CD4-positive, alpha-beta T cell treated with Interleukin-17A for 4 hours (primary cell): ENCODE data around the gene DNAH8.
A peak's percentile ranks its signal among the peaks of the same experiment; 100 is the strongest.

ENCODE experiments used
- DNase-seq: peaks from one replicate; pipeline ENCODE4 v3.0.0-alpha.2; 2020; ENCODE audit warnings: mixed read lengths

Gene DNAH8

DNA sequence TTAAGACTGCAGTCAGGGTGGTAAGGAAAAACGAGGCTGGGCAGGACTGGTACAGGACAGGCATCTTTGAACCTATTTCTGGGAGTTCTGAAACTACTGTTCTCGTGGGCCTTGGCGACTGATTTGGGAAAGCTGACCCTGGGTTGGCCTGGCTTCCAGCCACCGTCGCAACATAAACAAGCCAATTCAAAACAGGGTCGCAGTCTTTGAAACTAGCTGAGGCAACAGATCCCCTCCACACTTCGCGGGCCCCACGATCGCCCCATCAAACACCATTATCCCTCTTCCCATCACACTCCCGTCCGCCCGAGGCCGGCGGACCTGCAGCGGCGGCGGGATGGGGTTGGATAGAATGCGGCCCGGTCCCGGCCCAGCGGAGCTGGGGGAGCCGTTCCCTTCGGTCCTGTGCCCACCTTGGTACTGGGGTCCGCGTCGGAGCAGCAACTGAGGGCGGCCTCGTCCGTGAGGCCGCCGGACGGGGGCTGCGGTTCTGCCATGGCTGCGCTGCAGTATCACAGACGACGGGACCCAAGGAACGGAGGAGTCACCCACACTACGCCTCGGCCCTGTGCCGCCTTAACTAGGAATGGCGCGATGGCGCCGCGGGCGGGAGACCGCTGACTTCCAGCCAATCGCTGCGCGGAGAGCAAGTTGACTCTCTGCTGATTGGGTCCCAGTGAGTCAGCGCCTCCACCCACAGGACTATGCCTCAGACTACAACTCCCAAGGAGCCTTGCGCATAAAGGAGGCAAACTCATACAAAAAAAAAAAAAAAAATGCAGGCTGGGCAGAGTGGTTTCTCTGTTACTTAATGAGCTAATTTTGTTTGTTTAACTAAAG, 12.3 kb upstream of the DNAH8 start, which contains the start of gene GLO1:
TSS of gene GLO1 (minus strand) at position 588 of the 840 bp plus-strand sequence. CDS start at position 497, 91 bp downstream.
- DNase-seq, result peak; percentile 96

DNA sequence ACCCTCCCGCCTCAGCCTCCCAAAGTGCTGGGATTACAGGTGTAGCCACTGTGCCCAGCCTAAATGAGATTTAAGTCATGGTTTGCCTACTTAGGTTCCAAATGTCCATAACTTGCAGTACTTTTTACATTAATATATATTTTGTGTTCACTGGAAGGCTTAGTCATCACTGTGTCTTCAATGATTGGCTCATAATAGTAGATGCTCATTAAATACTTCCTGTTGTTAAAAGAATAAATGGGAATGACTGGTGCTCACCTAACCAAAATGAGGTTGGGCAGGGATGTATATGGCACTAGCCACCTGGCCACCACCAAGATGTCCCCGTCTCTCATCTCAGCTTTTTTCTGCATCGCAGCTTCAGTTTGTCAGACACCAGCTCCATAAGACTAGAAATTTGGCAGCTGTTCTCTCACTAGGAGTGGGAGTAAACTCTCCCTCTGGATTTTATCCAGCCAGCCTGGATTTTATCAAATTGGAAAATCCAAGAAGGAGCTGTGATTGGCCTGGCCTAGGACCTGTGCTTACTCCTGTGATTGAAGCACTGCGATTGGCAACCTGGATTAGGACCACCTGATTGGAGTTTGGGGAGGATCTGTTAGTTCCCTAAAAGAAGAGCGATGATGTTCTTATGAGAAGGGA, 11.0 kb upstream of the DNAH8 start:
- DNase-seq, result no peak

DNA sequence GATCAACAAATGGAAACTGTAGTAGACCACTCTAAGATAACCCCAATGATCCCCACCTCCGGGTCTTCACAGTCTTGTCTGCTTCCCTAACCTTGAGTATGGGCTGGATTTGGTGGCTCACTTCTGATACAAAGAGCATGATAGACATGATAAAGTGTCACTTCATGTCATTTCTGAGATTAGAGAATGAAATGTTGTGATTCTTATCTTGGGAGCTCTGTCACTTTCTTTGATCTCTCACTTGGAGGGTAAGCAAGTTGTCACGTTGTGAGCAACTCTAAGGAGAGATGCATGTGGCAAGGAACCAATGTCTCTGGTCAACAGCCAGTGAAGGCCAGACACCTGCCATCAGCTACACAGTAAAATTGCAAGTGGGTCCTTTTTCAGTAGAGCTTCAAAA, 9.2 kb upstream of the DNAH8 start:
- no peak for DNase-seq

DNA sequence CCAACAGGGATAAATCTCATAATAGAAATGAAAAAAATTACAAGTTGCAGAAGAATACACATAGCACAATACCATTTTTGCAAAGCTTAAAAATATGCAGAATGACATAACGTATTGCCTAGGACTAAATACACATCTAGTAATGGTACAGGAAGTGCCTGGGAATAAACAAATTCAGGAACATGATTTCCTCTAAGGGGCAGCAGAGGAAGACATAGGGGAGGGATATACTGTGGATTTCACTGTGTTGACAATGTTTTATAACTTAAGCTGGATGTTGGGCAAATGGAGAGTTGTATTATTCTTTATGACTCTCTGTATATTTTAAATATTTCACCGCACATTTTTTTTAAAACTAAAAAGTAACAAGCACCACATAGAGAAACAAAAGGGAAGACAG, 6.6 kb upstream of the DNAH8 start:
- DNase-seq, result no peak

DNA sequence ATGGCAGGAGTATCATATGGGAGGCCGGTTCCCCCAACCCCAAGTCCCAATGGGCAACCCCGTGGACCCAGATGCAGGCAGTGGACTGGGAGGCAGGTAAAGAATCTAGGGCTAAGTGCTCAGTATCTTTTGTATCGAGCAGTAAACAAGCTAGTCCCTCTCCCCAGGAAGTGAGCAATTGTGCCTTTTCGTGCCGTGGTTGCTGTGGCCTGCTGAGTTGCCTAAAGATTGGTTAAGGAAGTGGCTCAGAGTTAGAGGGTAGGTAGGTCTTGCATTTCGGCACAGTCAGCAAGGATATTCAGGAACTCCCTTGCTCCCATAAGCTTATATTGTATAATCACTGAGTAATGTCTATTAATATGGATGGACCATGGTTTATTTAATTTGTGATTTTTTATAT, 1.3 kb upstream of the DNAH8 start:
- DNase-seq, result peak; percentile 64

DNA sequence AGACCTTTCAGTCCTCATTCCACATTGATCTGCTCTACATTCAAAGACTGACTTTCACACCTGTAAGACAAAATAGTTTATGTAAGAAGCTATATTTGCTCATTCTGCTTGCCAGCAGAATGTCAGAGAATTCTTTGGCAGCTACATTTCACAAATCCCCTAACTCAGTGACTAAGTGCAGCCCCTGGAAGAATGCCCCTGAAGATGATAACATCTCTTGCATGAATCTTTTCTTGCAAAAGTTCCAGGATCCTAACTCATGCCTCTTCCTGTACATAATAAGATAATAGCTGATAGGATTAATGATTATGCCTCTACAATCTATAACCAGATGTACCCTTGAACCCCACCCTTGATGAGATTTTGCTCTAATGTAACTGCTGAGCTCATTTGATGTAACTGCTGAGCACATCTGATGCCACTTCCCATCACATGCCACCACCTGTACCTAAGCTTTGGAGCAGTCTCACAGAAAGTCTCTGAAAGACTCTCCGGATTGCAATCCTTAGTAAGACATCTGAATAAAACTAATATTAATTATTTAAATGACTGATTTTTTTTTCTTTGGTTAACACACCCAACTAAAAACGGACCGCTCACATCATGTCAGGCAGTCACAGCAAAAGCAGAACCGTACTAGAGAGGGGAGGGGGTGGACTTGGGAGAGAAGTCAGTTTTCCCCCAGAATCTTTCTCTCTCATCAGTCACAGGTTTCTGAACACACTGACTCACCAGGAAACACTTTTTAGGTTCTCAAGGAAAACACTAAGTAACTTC, 684 bp upstream of the DNAH8 start:
- DNase-seq, result no peak

DNA sequence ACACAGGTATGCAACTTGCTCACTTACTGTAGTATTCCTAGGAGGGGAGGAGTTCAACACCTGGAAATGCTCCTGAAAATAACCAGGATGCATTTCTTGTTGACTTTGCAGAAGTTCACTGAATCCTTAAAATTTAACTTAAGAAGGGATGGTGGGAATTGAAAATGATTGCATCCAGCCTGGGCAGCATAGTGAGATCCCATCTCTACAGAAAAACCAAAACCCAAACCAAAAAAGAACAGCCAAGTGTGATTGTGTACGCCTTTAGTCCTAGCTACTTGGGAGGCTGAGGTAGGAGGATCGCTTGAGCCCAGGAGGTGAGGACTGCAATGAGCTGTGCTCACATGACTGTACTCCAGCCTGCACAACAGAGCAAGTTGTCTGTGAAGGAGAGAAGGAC, 1.7 kb downstream of the DNAH8 start:
- DNase-seq, result no peak

DNA sequence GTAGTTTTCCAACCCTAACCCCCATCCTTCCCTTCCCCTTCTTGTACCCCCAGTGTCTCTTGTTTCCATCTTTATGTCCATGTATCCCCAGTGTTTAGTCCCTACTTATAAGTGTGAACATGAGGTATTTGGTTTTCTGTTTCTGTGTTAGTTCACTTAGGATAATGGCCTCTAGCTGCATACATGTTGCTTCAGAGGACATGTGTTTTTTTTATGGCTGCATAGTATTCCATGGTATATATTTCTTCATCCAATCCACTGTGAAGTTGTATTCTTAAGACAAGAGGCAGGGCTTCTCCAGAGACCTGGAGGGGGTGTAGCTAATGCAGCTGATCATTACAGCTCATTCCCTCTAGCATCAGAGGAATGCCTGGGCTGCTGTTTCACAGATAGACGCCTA, 4.2 kb downstream of the DNAH8 start:
- DNase-seq, result no peak

DNA sequence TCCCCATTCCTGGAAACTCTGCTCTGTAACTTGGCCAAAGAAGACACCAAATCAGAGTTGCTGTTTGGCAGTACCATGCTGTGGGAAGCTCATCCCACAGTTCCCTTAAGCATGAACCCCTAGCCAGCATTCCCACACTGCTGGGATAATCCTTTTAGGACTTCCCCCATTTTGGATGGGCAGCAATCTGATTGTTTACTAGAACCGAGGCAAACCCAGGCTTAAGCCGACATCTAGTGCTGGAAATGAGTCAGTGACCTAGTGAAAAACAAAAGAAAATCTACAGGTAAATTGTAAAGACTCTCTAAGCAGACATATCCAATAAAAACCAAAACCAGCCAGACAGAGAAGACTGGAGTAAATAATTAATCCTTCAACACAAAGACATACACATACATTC, 5.2 kb downstream of the DNAH8 start:
- no peak for DNase-seq

DNA sequence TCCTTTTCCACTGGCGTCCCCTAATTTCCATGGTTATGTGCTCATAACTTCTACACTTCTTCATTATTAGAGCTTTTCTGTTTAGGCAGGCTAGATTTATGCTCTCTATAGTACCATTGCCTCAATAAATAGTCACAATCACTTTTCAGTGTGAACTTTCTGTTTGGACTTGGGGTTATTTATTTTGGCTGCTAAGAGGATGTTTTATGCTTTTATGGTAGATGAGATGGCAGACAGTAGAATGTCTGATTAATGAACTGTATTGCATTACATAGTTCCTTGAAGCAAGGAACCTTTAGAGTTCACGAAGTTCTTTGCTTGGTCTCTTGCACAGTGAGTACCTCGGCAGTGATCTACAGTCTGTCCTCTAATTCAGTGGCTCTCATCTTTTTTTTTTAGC, 6.9 kb downstream of the DNAH8 start:
- DNase-seq, result no peak

DNA sequence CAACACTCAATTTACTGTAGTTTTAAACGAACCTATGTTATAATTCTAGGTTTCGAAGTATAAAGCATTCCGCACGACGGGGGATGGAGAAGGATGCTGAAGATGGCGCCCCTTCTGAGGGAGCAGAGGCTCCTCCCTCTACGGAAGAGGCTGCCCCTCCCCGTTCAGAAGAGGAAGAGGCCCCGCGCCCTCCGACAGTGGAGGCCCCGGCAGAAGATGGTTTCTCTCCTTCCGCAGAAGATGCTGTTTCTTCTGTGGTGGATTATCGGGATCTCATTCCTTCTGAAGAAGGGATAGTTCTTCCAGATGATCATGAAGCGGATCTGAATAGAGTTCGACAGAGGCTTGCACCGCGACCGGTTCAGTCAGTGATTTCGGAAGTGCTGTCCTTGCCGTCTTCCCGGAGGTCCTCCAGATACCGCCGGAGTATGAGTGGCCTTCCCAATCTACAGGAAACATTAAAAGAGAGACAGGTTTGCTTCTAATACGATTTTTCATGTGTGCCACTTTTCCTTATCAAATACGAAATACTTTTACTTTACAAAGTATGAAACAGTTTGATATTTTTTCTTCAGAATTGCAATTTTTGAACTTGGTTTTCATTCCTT, 7.7 kb downstream of the DNAH8 start:
- DNase-seq, result no peak

DNA sequence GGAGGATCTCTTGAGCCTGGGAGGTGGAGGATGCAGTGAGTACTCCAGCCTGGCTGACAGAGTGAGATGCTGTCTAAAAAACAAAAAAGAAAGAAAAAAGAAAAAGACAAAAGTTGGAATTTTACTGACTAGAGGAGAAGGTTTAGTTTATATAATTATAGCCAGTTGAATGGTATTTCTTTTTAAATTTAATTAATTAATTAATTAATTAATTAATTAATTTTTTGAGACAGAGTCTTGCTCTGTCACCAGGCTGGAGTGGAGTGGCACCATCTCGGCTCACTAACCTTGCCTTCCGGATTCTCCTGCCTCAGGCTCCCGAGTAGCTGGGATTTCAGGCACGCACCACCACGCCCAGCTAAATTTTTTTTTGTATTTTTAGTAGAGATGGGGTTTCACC, 8.7 kb downstream of the DNAH8 start:
- DNase-seq, result no peak

DNA sequence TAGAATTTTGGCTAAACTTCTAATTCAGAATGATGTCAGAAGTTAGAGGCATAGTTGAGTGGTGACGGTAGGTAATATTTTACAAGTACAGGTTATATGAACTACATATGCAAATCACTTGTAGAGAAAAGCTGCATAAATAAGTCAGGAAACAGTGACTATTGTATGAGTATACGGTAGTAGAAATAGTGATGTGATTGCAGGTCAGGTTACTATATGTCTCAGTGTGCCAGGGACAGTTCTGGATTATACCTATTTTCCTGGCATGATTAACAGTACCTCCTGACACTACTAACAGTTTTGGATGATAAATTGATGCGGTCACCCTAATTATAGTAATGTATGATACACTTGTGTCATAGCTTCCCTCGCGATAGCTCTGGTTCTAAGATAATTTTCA, 9.2 kb downstream of the DNAH8 start:
- no peak for DNase-seq

DNA sequence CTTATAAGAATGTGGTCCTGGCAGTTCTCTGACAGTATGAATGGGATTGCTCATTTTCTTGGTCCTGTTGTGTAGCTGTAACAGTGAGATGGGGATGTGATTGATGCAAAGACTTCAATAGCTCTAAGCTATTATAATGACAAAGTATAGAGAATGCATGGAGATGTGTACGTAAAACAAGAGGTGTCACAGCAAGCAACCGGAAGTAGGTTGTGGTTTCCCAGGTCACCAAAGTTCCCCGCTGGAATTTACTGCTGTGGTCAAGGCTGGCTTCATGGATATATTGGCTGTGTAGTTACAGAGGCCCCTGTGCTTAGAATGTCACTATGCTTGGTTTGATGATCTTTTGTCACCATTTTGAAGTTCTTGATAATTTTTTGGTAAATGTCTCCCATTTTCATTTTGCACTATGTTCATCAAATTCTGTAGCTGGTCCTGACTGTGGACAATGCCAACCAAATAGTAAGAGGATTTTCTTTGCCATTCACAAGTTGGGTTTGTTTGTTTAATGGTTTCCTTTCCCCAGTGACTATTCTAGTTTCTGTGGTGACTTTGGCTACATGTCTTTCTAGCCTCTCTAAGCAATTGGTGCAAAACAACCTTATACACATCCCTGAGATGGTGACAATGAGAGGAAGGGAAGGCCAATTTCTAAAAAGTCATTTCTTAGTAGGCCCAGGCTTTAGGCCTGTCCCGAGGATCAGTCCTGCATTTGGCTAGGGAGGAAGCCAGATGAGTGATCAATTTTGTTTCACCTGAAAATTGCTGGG, 10.5 kb downstream of the DNAH8 start:
- DNase-seq, result no peak

DNA sequence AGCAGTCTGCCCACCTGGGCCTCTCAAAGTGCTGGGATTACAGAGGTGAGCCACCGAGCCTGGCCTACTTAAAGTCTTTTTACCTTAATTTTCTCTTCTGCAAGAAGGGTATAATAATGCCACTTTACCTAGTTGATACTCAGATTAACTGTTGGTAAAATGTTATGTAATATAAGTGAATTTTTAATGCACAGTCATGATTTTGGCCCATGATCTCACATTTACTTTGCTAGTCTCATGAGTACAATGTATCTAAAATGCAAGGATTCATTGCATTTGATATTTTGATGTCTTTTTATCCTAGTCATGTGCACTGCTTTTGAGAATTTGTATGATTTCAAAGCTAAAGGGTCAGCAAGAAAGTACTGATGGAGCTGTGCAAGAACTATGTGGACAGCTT, 13.1 kb downstream of the DNAH8 start:
- DNase-seq, result no peak

DNA sequence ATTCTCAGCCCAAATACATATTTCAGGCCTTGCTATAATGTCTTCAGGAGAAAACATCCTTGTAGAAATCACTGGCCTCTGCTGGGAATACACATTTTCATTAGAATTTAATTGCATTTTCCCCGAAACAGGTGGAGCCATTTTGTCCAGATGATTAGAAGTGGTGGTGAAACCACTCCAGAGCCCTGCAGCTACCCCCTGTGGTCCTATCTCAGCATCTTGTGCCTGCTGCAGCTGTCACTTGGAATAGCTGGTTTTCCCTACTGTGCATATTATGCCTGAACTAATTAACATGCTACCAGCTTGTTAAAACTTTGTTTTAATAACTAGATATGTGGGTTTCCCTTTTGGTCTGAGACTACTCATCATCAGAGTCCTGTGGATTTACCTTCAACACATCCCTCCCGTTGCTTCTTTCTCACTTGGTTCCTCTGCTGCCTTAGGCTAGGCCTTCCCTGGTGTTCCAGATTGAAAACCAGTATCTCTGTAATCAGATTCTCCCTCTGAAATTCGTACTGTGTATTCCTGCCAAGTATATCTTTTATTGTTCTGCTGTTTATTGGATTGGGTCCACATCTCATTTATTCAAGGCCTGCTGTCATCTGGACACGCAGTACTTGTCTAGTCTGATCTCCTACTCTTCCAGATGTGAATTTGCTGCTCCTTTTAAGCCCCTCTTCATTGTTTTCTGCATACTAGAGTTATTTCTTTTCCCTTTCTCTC, 15.2 kb downstream of the DNAH8 start:
- DNase-seq, result no peak

DNA sequence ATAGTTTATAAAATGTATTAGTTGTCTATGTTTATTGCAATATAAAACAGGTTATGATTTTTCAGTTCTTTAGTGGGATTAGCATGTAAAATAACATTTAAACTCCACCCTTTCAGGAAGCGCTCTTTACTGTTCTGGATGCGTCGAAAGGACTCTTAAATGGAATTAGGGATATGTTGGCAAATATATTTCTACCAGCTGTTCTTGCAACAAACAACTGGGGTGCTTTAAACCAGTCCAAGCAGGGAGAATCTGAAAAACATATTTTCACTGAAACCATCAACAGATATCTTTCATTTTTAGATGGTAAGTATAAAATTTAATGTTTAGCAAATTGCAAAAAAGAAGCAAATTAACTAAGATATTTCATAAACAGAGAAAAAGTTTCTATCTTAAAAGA, 21.8 kb downstream of the DNAH8 start:
- DNase-seq, result no peak

DNA sequence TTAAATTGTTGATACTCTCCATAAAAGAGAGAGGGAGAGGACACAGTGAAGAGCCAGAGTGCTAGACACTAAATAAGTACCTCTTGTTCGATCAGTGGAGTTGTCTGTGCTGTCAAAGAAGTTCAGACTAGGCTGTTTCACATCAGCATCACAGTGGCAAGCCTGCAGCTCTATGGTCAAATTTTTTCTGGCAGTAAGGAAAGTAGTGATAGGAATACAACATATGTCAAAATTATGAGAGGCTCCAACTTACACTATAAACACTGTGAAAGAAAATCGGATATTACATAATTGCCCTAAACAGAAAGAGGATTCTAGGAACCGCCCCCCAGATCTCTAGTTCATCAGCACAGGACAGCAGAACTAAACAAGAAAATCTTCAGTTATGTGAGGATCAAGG, 23.1 kb downstream of the DNAH8 start:
- no peak for DNase-seq

DNA sequence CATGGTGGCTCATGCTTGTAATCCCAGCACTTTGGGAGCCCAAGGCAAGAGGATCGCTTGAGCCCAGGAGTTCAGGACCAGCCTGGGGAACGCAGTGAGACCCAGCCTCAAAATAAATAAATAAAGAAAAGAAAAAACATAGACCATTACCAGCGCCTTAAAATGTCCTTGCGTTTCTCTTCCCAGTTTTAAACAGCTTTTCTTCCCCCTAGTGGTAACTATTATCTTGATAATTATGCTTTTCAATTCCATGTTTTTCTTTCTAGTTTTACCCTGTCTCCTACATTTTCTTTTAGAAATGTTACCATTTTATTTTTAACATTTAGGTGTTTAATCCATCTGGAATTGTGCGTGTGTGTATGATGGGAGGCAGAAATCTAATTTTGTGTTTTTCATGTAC, 24.4 kb downstream of the DNAH8 start:
- no peak for DNase-seq

DNA sequence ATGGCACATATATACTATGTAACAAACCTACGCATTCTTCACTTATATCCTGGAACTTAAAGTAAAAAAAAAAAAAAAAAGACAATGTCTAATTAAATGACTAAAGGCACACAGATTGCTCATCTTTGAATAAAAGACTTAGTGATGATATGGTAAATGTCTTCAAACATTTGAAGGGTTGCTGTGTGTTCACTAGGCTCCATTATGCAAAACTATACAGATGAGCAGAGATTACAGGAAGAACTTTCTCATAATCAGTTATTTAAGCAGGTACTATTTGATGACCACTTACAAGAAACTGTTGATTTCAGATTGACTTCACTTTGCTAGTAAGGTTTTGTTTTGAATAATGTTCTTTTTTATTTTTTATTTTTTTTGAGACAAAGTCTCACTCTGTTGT, 34.4 kb downstream of the DNAH8 start:
- no peak for DNase-seq

DNA sequence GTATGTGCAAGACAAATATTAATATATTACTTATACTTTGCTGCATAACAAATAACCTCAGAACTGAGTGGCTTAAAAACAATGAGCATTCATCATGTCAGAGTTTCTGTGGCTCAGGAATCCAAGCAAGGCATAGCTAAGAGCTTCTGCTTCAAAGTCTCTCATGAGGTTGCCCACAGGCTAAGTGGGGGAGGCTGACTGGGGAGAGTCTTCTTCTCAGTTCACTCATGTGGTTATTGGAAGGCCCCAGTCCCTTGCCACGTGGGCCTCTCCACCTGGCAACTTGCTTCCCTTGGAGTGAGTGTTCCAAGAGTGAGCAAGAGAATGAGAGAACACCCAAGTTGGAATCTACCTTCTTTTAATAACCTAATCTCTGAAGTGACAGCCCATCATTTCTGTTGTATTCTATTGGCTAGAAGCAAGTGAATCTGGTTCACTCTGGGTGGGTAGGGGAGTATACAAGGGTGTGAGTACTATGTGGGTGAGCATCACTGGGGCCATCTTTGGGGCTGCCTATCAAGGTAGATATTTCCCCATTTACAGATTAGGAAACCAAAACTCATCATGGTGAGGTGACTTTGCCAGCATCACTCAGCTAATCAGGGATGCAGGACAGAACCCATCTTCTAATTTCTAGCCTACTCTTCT, 36.0 kb downstream of the DNAH8 start:
- no peak for DNase-seq
